Naive B cell (primary cell): Measurements from ENCODE around the gene CFP. TPM values are rescaled to one million over a fixed set of nuclear protein-coding genes. Genes with fewer than 3 reads are reported as not detected.

Source experiments
- ATAC-seq, 2 donors: fragments of 150-1000 bp; cut with Tn5 transposase; 2 replicates each; pipeline ENCODE4 v1.10.0; 2021; ENCODE audit warnings: low read depth in 2 of 2, mild to moderate bottlenecking in 2 of 2, moderate library complexity in 2 of 2
- DNase-seq: peaks from one replicate; pipeline ENCODE4 v3.0.0; 2022
- H3K27ac Mint-ChIP-seq, 6 donors: one replicate each; pipeline ENCODE4 v1.8.0; 2020 to 2022; ENCODE audit warnings: mild to moderate bottlenecking in 6 of 6, mixed read lengths in 6 of 6, moderate library complexity in 5 of 6, inconsistent platforms in 2 of 6
- H3K27me3 Mint-ChIP-seq, 3 donors: one replicate each; pipeline ENCODE4 v1.8.0; 2021 to 2022; ENCODE audit warnings: mixed read lengths in 3 of 3, mild to moderate bottlenecking in 1 of 3
- H3K36me3 Mint-ChIP-seq, 2 donors: one replicate each; pipeline ENCODE4 v1.8.0; 2020 to 2022; ENCODE audit warnings: mixed read lengths in 2 of 2, inconsistent platforms in 1 of 2, mild to moderate bottlenecking in 1 of 2
- H3K4me1 Mint-ChIP-seq, 3 donors: one replicate each; pipeline ENCODE4 v1.8.0; 2020 to 2022; ENCODE audit warnings: mixed read lengths in 3 of 3, inconsistent platforms in 1 of 3, mild to moderate bottlenecking in 1 of 3, moderate library complexity in 1 of 3
- H3K4me3 Mint-ChIP-seq, 8 donors: one replicate each; pipeline ENCODE4 v1.8.0; 2020 to 2022; ENCODE audit warnings: mild to moderate bottlenecking in 8 of 8, mixed read lengths in 8 of 8, moderate library complexity in 8 of 8, inconsistent platforms in 2 of 8
- H3K9me3 Mint-ChIP-seq, 7 donors: one replicate each; pipeline ENCODE4 v1.8.0; 2020 to 2022; ENCODE audit warnings: mixed read lengths in 7 of 7, mild to moderate bottlenecking in 5 of 7, inconsistent platforms in 2 of 7, moderate library complexity in 1 of 7
- polyA plus RNA-seq, 6 donors: library from polyadenylated mRNA; unstranded; fragments of 300-500 nt; fragmentation: Illumina TruSeq; gene quantifications; one replicate each; pipeline ENCODE4 v1.2.3, GENCODE V29; 2021; ENCODE audit warnings: low read depth in 6 of 6

Gene CFP
- polyA plus RNA-seq, 6 donors from 2014 or later = 0.70 to 1.7 (median 1.4) TPM; not detected in 1

DNA sequence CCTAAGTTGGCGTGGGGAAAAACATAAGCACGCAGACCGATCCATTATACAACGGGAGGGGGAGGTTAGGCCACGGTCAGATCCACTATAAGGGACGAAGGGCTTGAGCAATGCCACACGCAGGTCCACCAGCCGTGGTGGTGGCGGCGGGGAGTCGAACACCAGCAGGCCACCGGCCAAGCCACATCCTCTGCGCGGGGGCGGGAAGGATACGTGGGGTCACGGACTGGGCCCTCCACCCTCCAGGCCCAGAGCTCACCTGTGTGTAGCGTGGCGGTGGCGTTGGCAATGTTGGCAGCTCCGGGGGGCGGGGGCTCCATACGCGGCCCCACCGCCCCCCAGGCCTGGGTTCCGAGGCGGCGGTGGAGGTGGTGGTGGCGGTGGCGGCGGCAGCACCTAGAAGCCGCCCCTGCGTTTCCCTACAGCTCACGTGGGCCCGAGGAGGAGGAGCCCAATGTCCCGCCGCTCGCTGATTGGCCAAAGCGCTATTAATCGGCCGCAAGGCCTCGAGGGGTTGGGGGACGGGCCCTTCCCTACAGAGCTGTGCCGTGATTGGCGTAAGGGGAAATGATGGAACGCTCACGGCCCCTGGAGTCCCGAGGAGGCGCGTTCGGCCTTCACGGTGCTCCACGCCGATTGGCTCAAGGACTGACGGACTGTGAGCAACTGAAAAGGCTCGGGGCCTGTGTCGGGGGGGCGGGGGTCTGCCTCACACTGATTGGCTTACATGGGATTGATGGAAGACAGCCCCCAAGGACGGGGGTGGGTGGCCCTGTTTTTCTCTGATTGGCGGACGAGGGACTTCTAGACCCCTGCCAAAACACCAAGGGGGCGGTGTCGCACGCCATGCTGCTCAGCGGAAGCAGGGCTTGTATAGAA lies 20.7 kb upstream of the CFP start, which contains the start of gene ELK1:
Gene ELK1 (minus strand): TSS at position 400 of the 879 bp plus-strand sequence. CDS start 9,122 bp downstream, outside the sequence.
- no peaks in the 10 kb centered on the region for H3K27me3 Mint-ChIP-seq
- H3K27ac Mint-ChIP-seq = peak within 1 kb of the TSS; percentile 86 to 97 (median 94)
- DNase-seq (peak; percentile 90), ATAC-seq (peak; percentile 87 to 89)
- peak within 1 kb of the TSS; percentile 84 to 97 (median 93) for H3K4me3 Mint-ChIP-seq
- peaks cover 24 to 37% (median 25%) of the 10 kb centered on the region in 3 donors for H3K4me1 Mint-ChIP-seq
- H3K9me3 Mint-ChIP-seq = no peaks in the 10 kb centered on the region
- peaks cover 0 to 5% of the 10 kb centered on the region in 2 donors for H3K36me3 Mint-ChIP-seq

DNA sequence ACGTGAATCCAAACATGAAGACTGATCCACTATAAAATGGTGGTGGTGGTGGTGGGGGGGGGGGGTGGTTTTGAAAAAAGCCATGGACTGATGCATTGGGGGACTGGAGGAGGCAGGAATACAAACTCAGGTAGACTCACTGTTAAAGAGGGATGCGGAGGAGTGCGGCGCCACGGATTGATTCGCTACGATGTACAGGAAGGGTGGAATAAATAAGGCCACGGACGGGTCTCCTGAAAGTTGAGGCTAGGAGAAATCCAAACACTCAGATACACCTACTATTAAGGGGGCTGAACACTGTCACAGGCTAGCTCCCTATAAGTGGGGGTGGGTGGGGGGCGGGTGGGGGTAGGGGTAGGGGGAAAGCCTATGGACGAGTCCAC lies 20.0 kb upstream of the CFP start:
- Mint-ChIP-seq H3K27me3 (no peaks in the 10 kb centered on the region), H3K9me3 (no peaks in the 10 kb centered on the region), H3K36me3 (peaks cover 0 to 5% of the 10 kb centered on the region in 2 donors), H3K4me3 (peak overlapping the region; percentile 84 to 97 (median 93)), H3K27ac (peak overlapping the region in 4 of 6 donors; percentile 20 to 94 (median 84)), H3K4me1 (peaks cover 24 to 39% (median 29%) of the 10 kb centered on the region in 3 donors)
- ATAC-seq = no peak
- DNase-seq = no peak

DNA sequence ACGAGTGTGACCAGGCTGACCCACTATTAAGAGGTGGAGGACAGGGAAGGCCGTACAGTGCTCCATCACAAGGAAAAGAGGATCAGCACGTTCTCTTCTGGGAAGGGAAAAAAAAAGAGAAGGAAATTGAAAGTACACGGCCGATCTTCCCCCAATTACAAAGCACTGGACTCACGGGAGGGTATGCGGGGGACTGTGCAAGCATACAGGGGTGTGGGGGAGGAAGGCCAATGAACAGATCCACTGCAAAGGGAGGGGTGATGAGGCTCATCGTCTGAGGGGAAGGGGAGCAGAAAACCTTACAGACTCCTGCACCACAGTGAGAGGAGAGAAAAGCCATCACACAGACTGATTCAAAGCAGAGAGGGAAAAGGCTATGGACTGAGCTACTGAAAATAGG lies 19.5 kb upstream of the CFP start:
- Mint-ChIP-seq H3K27ac (peak overlapping the region in 4 of 6 donors; percentile 46 to 94 (median 83)), H3K9me3 (no peaks in the 10 kb centered on the region)
- no peak for ATAC-seq

DNA sequence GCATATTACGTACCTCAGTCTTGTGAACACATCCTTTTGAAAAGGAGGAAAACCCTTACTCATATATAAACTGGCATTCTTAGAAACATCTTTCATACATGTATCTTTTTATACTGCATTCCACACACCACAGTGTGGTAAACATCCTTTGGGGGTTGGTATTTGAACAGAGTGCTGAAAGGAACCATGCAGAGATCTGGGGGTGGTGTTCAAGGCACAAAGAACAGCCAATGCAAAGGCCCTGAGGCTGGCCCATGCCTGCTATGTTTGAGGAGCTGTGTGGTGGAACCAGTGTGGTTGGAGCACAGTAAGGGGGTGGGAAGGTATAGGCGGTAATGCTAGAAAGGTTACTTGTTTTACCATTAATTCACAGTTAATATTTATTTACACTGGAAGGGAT lies 18.6 kb upstream of the CFP start:
- DNase-seq (no peak), ATAC-seq (no peak)
- Mint-ChIP-seq H3K27me3 (no peaks in the 10 kb centered on the region), H3K27ac (no peak overlapping the region), H3K36me3 (peaks cover 0 to 1% of the 10 kb centered on the region in 2 donors), H3K4me3 (peak overlapping the region in 5 of 8 donors; percentile 30 to 85 (median 46)), H3K9me3 (no peaks in the 10 kb centered on the region), H3K4me1 (peaks cover 28 to 46% (median 33%) of the 10 kb centered on the region in 3 donors)

More for the DNA sequence above, 19.5 kb upstream of the CFP start:
- no peak for DNase-seq
- Mint-ChIP-seq H3K27me3 (no peaks in the 10 kb centered on the region), H3K36me3 (peaks cover 0 to 5% of the 10 kb centered on the region in 2 donors), H3K4me3 (peak overlapping the region; percentile 82 to 94 (median 86)), H3K4me1 (peaks cover 28 to 44% (median 31%) of the 10 kb centered on the region in 3 donors)

DNA sequence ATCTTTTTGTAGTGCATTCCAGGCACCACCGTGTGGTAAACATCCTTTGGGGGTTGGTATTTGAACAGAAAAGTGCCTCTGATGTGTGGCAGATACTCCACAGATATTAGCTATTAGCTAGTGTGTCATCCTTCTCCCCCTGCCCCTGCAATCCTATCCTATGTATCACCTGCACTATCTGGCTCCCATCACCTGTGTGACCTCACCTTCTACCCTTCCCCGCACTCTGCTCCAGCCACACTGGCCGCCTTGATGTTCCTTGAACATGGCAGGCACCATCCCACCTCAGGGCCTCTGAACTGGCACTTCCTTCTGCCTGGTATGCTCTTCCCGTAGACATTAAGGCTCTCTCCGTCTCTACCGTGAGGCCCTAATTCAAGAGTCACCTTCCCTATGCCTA lies 16.9 kb upstream of the CFP start:
- Mint-ChIP-seq H3K36me3 (no peaks in the 10 kb centered on the region), H3K27me3 (no peaks in the 10 kb centered on the region), H3K9me3 (no peaks in the 10 kb centered on the region), H3K27ac (peak overlapping the region in 2 of 6 donors; percentile 64 to 77), H3K4me1 (peaks cover 24 to 42% (median 33%) of the 10 kb centered on the region in 3 donors), H3K4me3 (peak overlapping the region in 3 of 8 donors; percentile 33 to 47 (median 41))
- DNase-seq = no peak
- ATAC-seq = no peak

DNA sequence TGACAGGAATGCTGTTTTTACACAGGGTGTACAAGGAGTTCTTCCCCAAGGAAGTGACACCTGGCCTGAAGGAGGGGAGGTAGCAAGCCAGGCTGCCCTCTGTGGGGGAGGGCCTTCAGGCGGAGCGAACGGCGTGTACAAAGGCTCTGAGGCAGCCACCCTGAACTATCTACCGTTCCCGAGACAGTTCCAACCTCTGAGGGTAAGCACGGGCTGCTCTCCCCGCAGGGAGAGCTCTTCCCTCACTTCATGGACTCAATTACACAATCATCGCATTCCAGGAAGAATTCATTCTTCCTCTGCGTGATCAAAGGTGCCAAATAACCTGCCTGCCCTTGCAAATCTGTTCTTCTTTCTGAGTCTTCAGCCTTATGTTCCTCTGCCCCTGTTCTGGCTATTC lies 15.8 kb upstream of the CFP start:
- Mint-ChIP-seq H3K27me3 (no peaks in the 10 kb centered on the region), H3K4me3 (no peak overlapping the region), H3K27ac (no peak overlapping the region), H3K9me3 (no peaks in the 10 kb centered on the region), H3K36me3 (peaks cover 0 to 6% of the 10 kb centered on the region in 2 donors), H3K4me1 (peaks cover 17 to 31% (median 23%) of the 10 kb centered on the region in 3 donors)
- no peak for ATAC-seq
- no peak for DNase-seq

DNA sequence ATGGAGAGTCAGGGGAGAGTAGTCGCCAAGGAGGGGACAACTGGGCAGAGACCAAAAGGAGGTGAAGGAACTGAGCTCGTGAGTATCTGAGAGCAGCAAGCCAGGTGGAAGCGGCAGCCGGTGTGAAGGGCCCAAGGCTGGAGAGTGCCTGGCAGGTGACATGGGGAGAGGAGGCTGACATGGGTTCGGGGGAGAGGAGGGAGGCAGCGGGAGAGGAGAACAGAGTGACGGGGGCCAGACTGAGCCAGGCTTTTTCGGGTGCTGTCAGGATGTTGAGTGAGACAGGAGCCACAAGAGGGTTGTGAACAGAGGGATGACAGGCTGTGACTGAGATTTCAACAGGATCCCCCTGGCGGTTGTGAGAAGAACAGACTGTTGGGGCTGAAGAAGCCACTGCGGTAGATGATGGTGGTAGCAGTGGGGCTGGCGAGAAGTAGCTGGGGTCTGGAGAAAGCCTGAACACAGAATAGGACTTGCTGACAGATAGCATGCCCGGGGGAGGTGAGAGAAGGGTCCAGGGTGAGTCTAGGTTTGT lies 14.9 kb upstream of the CFP start:
- Mint-ChIP-seq H3K4me1 (peaks cover 16 to 29% (median 21%) of the 10 kb centered on the region in 3 donors), H3K9me3 (peaks cover 0 to 5% (median 0%) of the 10 kb centered on the region in 7 donors), H3K27me3 (no peaks in the 10 kb centered on the region), H3K4me3 (peak overlapping the region in 2 of 8 donors; percentile 21 to 59), H3K36me3 (peaks cover 6 to 15% of the 10 kb centered on the region in 2 donors), H3K27ac (peak overlapping the region in 1 of 6 donors; percentile 52)
- DNase-seq = no peak
- ATAC-seq = no peak

DNA sequence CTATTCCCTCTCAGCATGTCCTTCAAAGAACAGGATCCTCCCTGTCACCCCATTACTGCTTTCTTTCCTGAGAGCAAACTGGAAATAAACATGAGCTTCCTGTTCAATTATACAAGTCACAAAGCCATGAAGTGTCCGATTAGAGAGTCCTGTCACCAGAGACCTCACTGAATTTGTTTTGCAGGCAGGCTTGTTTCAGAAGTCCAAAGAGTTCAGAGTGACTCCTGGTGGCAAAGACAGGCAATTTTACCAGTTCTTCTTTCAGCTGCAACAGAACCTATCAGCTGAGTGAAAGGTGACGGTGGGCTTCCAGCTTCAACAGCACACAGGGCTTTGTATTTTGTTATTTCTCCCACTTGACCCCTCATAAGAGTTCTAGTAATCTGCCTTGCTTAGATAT lies 14.2 kb upstream of the CFP start:
- peaks cover 9 to 23% (median 15%) of the 10 kb centered on the region in 3 donors for H3K4me1 Mint-ChIP-seq
- H3K27ac Mint-ChIP-seq = peak overlapping the region in 1 of 6 donors; percentile 52
- DNase-seq = no peak
- peaks cover 8 to 22% of the 10 kb centered on the region in 2 donors for H3K36me3 Mint-ChIP-seq
- ATAC-seq = no peak
- H3K4me3 Mint-ChIP-seq = peak overlapping the region in 1 of 8 donors; percentile 21
- H3K9me3 Mint-ChIP-seq = peaks cover 0 to 7% (median 0%) of the 10 kb centered on the region in 7 donors
- H3K27me3 Mint-ChIP-seq = no peaks in the 10 kb centered on the region

DNA sequence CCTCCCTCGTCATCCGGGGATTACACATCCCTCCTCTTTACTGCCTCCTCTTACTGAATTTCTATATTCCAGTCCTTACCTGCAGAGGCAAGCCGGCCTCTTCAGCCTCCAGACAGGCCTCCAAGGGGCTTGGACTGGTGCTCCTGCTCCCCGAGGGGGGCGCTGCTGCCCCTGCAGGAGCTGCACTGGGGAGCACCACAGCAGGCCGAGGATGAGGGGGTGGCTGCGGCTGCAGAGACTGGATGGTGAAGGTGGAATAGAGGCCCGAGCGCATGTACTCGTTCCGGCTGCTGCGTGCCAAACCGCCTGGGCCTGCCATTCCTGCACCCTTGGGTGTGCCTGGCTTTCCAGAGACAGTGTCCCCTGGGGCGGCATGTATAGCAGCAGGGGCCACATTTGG lies 9.1 kb upstream of the CFP start:
- Mint-ChIP-seq H3K27me3 (no peaks in the 10 kb centered on the region), H3K9me3 (peaks cover 0 to 7% (median 2%) of the 10 kb centered on the region in 7 donors), H3K4me1 (peaks cover 9 to 16% (median 15%) of the 10 kb centered on the region in 3 donors), H3K36me3 (peaks cover 8 to 24% of the 10 kb centered on the region in 2 donors), H3K4me3 (peak overlapping the region in 5 of 8 donors; percentile 51 to 80 (median 60)), H3K27ac (peak overlapping the region in 1 of 6 donors; percentile 45)
- ATAC-seq (no peak), DNase-seq (no peak)

DNA sequence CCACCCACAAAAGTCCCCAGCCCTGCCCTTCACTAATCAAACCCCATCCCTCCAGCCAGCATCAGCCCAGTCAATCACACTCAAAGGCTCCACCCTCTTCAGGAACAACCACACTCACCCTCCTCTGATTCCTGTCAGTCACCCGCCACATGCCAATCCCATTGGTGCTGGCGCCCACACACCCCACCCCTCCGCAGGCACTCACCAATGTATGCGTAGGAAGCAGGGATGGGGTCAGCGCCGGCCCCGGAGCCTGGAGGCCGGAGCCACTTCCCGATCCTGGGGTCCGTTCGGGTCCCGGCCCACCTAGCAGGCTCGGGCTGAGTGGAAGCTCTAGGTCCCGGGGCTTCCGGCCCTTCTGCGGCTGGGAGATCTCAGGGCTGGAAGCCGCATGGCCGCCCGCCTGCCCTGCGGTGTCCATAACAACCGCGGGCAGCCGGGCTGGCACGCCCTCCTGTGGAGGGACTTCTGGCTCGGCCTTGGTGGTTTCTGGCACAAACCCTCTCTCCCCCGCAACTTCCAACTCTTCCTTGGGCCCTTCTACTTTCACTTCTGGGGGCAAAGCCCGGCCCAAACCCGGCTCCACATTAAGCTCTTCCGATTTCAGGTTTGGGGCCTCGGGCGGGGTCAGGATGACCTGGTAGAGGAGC lies 7.9 kb upstream of the CFP start:
- H3K27me3 Mint-ChIP-seq = no peaks in the 10 kb centered on the region
- peak; percentile 88 to 92 for ATAC-seq
- H3K4me1 Mint-ChIP-seq = peaks cover 9 to 16% (median 15%) of the 10 kb centered on the region in 3 donors
- peak overlapping the region in 5 of 6 donors; percentile 2 to 91 (median 80) for H3K27ac Mint-ChIP-seq
- H3K9me3 Mint-ChIP-seq = peaks cover 0 to 7% (median 2%) of the 10 kb centered on the region in 7 donors
- DNase-seq = peak; percentile 39
- peaks cover 8 to 24% of the 10 kb centered on the region in 2 donors for H3K36me3 Mint-ChIP-seq
- peak overlapping the region; percentile 56 to 83 (median 76) for H3K4me3 Mint-ChIP-seq

DNA sequence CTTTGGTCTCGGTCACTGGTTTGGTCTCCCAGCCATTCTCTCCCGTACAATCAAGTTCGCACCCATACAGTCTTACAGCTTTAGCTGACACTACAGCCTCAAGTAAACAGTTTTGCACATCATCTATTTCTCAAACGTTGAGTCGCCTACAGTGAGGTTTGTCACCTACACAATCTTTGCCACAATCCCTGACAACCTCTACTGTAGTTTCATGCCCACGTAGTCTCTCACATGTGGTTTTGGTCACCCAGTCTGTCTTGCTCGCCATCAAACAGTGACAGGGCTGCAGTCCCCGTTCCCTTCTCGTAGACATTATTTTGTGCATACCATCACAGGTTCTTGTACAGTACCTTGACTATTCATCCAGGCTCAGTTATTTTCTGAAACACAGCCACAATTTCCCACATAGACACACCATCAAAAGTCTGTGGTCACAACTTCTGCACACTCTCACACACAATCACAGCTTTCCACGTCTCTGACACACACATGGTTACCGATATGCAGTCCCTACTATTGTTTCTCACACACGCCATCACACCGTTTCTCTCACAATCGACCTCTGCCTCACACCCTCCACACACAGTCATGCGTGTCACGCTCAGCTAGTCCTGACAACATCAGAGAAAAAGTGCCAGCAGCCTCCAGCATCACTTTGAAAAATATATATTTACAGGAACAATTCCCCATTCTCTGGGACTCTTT lies 5.3 kb upstream of the CFP start:
- peaks cover 12 to 20% (median 18%) of the 10 kb centered on the region in 3 donors for H3K4me1 Mint-ChIP-seq
- H3K27ac Mint-ChIP-seq = no peak overlapping the region
- peaks cover 6 to 12% of the 10 kb centered on the region in 2 donors for H3K36me3 Mint-ChIP-seq
- no peaks in the 10 kb centered on the region for H3K27me3 Mint-ChIP-seq
- H3K9me3 Mint-ChIP-seq = peaks cover 0 to 7% (median 2%) of the 10 kb centered on the region in 7 donors
- ATAC-seq (no peak), DNase-seq (no peak)
- H3K4me3 Mint-ChIP-seq = no peak overlapping the region

DNA sequence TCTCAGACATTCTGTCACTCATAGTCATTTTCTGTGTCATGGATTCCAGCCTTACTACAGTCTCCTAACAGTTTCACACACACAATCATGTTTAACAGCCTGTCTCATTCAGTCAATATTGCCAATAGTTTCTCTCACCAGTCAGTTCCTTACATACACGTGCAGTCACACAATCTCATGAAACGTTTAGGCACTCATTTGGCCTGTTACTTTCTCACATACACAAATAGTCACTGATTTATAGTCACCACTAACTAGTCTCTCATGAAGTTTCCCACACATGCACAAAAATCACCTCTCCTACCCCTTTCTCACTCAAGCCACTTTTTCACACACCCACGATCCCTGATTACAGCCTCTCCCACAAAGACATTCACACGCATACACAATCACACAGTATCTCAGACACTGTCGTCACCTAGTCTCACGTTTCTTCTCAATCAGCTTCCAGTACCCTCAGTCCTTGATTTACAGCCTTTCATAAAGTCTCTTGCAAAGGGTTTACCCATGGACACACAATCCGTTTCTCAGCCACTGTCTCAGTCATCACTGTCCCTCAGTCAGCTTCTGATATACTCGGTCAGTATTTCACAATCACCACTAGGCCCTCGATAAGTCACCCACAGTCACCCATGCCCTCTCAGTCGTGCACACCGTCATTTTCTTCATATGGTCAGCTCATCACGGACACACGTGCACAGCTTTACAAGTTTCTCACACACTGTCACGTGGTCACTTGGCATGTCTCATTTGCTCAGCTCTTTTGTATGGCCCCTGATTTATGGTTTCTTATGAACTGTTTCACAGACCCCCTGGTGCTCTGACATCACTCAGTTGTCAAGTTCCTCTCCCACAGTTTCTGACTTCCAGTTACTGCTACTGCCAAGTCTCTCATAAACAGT lies 4.2 kb upstream of the CFP start:
- Mint-ChIP-seq H3K27me3 (no peaks in the 10 kb centered on the region), H3K4me3 (no peak overlapping the region), H3K9me3 (peaks cover 0 to 2% (median 0%) of the 10 kb centered on the region in 7 donors), H3K27ac (no peak overlapping the region), H3K36me3 (peaks cover 0 to 2% of the 10 kb centered on the region in 2 donors), H3K4me1 (peaks cover 15 to 26% (median 21%) of the 10 kb centered on the region in 3 donors)
- ATAC-seq (no peak), DNase-seq (no peak)
